GM21381 (cell line): ENCODE data around the gene PRICKLE1.

Experiments
- ATAC-seq: cut with Tn5 transposase; IDR thresholded peaks from one replicate; pipeline ENCODE4 v1.9.1; 2021; ENCODE audit warnings: mild to moderate bottlenecking, moderate library complexity; ENCODE audit not compliant: unreplicated experiment

PRICKLE1 gene

DNA sequence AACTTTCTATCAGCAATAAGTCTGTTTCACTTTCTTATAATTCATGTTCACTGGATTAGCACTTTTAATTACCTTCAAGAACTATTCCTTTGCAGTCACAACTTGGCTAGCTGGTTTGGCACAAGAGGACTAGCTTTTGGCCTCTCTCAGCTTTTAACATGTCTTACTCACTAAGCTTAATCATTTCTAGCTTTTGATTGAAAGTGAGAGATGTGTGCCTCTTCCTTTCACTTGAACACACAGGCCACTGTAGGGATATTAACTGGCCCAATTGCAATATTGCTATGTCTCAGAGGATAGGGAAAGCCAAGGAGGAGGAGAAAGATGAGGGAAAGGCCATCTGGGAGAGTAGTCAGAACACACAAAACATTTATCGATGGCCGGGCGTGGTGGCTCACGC, 92.7 kb downstream of the PRICKLE1 start:
- ATAC-seq: no peak

DNA sequence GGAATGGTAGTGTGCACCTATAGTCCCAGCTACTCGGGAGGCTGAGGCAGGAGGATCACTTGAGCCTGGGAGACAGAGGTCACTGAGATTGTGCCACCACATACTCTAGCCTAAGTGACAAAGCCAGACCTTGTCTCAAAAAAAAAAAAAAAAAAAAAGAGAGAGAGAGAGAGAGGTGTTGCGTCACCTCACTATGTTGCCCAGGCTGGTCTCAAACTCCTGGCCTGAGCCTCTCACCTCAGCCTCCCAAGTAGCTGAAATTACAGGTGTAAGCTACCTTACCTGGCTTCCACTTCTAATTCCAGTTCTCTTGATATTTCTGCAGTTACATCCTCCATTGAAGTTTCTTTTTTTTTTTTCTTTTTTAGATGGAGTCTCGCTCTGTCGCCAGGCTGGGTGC, 94.3 kb downstream of the PRICKLE1 start:
- no peak for ATAC-seq

GRCh38 chr12:42492267-42492666, 97.3 kb downstream of the PRICKLE1 start:
- ATAC-seq: no peak

DNA sequence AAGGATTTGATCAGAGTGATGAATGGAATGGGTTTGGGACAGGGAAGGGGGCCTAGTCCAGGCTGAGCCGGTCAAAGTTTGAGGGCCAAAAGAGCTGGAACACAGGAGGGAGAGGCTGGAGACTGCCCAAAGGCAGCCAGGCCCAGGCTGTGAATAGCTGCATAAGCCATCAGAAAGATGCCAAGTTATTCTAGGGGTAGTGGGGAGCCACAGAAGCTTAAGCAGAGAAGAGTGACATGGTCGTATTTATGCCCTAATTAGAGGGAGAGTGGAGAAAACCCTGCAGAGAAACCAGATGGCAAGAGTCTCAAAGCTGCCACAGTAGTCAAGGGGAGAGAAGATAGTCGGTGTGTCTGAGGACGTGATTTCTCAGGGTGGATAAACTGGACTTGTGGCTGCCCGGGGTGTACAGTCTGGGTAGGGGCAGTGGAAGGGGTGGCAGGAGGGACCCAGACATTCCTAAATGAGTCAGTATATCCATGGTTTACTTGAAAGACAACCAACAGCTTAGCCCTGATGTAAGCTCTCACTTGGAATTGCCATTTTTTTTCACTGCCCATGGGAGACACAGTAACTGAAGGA, 99.2 kb downstream of the PRICKLE1 start:
- ATAC-seq: no peak

DNA sequence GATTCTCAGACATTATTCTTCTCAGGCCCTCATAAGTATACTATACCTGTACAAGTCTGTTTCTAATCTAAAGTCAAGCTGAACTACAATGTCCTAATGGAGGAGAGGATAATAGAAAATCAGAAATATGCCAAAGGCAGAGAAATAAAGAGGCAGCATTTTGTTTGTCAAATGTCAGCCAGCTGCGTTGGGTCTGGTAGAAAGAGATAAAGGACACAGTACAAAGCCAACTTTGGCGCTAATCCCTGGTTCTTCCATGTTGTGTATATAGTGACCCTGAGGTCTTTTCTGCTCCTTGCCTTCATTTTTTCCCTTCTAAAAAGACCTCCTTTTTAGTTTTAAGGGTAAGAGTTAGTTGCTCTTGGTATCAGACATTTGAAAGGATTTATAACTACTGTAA, 103.1 kb downstream of the PRICKLE1 start:
- no peak for ATAC-seq

GRCh38 chr12:42485823-42486222, 103.7 kb downstream of the PRICKLE1 start:
- ATAC-seq: no peak

DNA sequence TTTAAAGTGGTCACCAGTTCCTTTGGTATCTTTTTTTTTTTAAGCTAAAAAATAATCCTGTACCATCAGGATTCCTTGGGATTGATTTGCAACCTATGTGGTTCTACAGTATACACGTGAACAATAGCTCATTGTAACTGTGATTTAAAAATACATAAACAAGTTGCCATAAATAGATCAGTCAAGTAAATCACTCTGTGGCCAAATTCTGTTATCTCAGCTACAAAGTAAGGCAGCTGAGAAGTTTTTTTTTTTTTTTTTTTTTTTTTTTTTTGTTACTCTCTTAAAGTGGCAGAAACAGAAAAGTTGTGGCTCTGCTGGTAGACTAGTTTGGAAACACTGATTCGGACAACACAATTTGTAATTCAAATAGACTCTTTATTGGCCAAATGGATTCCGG, 104.5 kb downstream of the PRICKLE1 start:
- ATAC-seq: no peak

DNA sequence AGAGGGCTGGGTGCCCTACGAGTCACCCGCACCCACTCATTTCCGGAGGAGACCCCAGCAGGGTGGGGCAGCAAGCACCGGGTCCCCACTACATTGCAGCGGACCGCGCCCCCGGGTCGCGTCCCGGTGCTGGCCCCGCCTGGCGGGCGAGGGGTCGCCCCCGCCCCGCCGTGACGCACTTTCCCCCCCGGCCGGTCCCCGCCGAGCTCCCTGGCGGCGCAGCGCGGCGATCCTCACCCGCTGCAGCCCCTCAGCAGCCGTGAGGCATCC, 106.1 kb downstream of the PRICKLE1 start:
- ATAC-seq: peak; percentile 26

GRCh38 chr12:42482748-42483520, 106.6 kb downstream of the PRICKLE1 start:
- ATAC-seq: peak; percentile 79

DNA sequence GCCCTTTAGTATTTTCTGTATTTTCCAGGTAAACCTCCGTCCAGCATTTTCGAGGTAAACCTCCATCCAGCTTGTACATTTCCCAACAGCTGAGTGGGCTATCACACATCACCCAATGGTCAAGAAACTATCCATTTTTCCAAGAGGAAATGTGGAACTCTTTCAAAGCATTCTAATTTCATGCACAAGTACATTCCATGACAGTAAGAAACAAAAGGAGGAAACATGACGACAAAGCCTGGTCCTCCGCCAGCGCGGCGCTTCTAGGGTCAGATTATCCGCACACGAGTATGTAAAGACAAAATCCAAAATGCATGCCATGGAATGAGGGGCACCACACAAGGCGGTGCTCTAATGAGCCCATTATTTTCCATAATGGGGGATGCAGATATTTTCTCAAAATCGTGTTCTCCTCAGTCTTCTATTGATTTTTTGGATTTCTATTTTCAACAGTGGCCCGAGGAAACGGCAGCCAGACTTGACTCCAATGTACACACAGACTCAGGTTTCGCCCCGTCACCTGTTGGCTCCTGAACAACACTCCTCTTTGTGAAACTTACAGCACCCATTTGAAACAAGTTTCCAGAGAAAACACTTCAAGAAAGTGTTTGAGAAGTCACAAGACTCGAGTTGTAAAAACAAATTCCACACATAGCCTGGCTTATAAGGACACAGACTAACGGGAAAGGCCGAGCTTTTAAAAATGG, 107.4 kb downstream of the PRICKLE1 start:
- ATAC-seq: no peak

DNA sequence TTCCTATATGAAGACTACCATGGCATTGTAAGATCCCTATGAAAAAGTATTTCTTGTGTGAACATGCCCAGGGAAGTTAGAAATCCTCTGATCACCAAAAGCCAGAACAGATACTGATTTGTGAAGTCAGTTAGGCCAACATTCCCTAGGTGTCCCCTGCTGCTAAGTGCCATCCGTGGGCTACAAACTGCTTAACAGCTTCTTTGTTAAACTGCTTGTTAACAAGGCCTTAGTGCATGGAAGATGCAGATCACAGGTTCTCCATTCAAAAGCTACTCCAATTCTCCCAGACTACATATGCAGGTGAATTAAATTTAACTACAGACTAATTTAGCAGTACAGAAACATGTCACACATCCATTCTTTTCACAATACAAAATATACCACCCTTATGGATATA, 108.2 kb downstream of the PRICKLE1 start:
- no peak for ATAC-seq

- no peak for ATAC-seq
Measured at GRCh38 chr12:42477941-42478340, 111.6 kb downstream of the PRICKLE1 start.

GRCh38 chr12:42475106-42475505, 114.4 kb downstream of the PRICKLE1 start:
- ATAC-seq: peak; percentile 49

DNA sequence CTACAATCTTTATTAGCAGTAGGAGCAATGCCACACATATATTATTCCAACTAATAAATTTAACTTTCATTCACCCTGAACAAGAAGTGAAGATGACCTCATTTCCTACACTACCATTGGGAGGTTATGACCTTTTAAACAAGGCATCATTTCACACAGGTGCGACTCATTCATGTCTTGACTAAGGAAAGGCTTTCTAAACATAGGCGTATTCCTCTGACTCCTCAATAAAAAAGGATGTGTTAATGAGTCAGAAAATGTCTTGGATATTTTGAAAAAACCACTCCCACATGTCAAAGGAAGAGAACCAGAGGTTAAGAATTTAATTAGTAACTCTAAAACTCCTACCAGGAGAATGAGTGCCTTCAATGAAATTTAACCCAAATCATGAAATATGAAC, 115.2 kb downstream of the PRICKLE1 start:
- ATAC-seq: no peak

- no peak for ATAC-seq
Measured at GRCh38 chr12:42473561-42473960, 116.0 kb downstream of the PRICKLE1 start.

DNA sequence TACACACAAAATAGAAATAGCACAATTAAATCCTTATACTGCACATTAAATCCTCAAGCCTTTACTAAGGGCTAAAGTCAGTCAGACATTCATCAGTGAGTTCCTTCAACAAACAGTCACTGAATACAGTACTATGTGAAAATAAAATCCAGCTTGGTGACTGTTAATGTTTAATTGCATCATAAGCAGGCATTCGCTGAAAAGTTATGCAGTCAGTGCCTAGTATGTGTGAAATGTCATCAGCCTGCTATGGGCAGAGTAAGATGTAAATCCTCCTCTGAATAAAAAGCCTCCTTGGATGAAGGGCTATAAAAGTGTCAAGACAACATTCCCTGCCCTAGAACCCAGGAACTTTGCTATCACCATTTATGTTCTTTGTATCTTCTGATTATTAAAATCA, 116.4 kb downstream of the PRICKLE1 start:
- no peak for ATAC-seq

GRCh38 chr12:42472376-42472775, 117.2 kb downstream of the PRICKLE1 start:
- no peak for ATAC-seq

GRCh38 chr12:42469355-42470175, 120.0 kb downstream of the PRICKLE1 start:
- ATAC-seq: peak; percentile 97

DNA sequence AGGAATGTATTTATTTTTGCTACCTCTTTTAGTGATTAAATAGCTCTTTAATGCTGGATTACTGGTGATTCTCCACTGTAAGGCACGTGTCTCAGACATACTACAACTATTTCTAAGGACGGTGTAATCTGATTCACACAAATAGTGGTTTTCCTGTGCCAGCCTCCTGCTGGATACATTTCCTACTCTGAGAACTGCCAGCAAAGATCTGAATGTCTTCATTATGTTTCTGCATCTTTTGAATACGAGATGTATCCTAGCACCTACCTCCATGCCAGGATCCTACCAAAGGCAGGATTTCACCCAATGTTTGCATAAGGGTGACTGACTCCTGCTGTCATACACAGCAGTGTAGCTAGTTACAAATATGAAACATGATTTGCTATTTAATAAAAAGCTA, 120.6 kb downstream of the PRICKLE1 start:
- peak; percentile 5 for ATAC-seq

GRCh38 chr12:42468341-42468821, 121.2 kb downstream of the PRICKLE1 start:
- no peak for ATAC-seq

GRCh38 chr12:42463671-42464070, 125.9 kb downstream of the PRICKLE1 start:
- ATAC-seq: no peak
